HepG2 (cell line): ENCODE measurements around the gene NTN3. TPM values are rescaled to one million over a fixed set of nuclear protein-coding genes. Genes with fewer than 3 reads are reported as not detected.
A peak's percentile ranks its signal among the peaks of the same experiment; 100 is the strongest.

Experiments
- ERF ChIP-seq: IDR thresholded peaks from 2 replicates; pipeline ENCODE4 v1.6.1; 2018; ENCODE audit warnings: missing biosample characterization, missing genetic modification reagents
- FOXO1 ChIP-seq: sonication (generic); formaldehyde crosslinking; IDR thresholded peaks from 2 replicates; pipeline ENCODE4 v1.4.0; 2020; ENCODE audit warnings: missing genetic modification reagents
- HCFC1 ChIP-seq: fragments of 150-350 bp; IDR thresholded peaks from 2 replicates; pipeline ENCODE4 v1.6.1; 2014; ENCODE audit warnings: low read depth, low read length
- HNF4A ChIP-seq: sonication (generic); formaldehyde crosslinking; IDR thresholded peaks from 2 replicates; pipeline ENCODE4 v1.4.0; 2020; ENCODE audit warnings: missing genetic modification reagents
- HOXA3 ChIP-seq: sonication (generic); formaldehyde crosslinking; IDR thresholded peaks from 2 replicates; pipeline ENCODE4 v1.5.0; 2020; ENCODE audit warnings: missing genetic modification reagents
- KDM5A ChIP-seq: fragments of 200-600 bp; sonication (generic); IDR thresholded peaks from 2 replicates; pipeline ENCODE4 v1.7.0; 2018; ENCODE audit warnings: antibody characterized with exemption, mild to moderate bottlenecking, low read length, borderline replicate concordance
- MLX ChIP-seq: IDR thresholded peaks from 2 replicates; pipeline ENCODE4 v1.6.1; 2016
- PHB2 ChIP-seq: fragments of 450-650 bp; IDR thresholded peaks from 2 replicates; pipeline ENCODE4 v1.6.1; 2018; ENCODE audit not compliant: partially characterized antibody
- RNF2 ChIP-seq: fragments of 450-650 bp; conservative IDR thresholded peaks from 2 replicates; pipeline ENCODE4 v1.6.1; 2016; ENCODE audit warnings: low read depth
- SAFB2 ChIP-seq: sonication (generic); formaldehyde crosslinking; IDR thresholded peaks from 2 replicates; pipeline ENCODE4 v1.5.1; 2020; ENCODE audit warnings: missing genetic modification reagents, low read depth, mild to moderate bottlenecking, borderline replicate concordance
- SKI ChIP-seq: fragments of 450-650 bp; IDR thresholded peaks from one replicate; pipeline ENCODE4 v1.6.1; 2018; ENCODE audit warnings: mild to moderate bottlenecking; ENCODE audit not compliant: partially characterized antibody
- SMAD1 ChIP-seq: sonication (generic); formaldehyde crosslinking; IDR thresholded peaks from 2 replicates; pipeline ENCODE4 v1.4.0; 2020; ENCODE audit warnings: missing genetic modification reagents, low read depth, mild to moderate bottlenecking, borderline replicate concordance
- TARDBP ChIP-seq: sonication (generic); formaldehyde crosslinking; IDR thresholded peaks from 2 replicates; pipeline ENCODE4 v1.8.0; 2022; ENCODE audit warnings: mild to moderate bottlenecking, missing genetic modification reagents
- TEAD3 ChIP-seq: optimal IDR thresholded peaks from 2 replicates; pipeline ENCODE3; 2016; ENCODE audit warnings: borderline replicate concordance
- ZNF547 ChIP-seq: sonication (generic); formaldehyde crosslinking; IDR thresholded peaks from 2 replicates; pipeline ENCODE4 v1.5.1; 2020; ENCODE audit warnings: mild to moderate bottlenecking, missing genetic modification reagents
- ZNF773 ChIP-seq: sonication (generic); formaldehyde crosslinking; IDR thresholded peaks from 2 replicates; pipeline ENCODE4 v1.4.0; 2020; ENCODE audit warnings: missing genetic modification reagents, borderline replicate concordance
- ZSCAN21 ChIP-seq: sonication (generic); formaldehyde crosslinking; IDR thresholded peaks from 2 replicates; pipeline ENCODE4 v1.8.0; 2022; ENCODE audit warnings: mild to moderate bottlenecking, missing genetic modification reagents, moderate library complexity, borderline replicate concordance
- polyA plus RNA-seq, 8 experiments: library from polyadenylated mRNA; depleted of rRNA in 3 of 8; stranded (reverse) in 7 of 8; unstranded in 1 of 8; fragments of >200 nt; fragmentation: Illumina TruSeq in 4 of 8; extraction: Trizol in 4 of 8; gene quantifications; 2 replicates each; pipeline versions ENCODE4 v1.2.1 to v1.2.3, GENCODE V29; 2011 to 2016; ENCODE audit warnings: low read depth in 4 of 8, missing spikeins in 1 of 8, mixed read lengths in 1 of 8; ENCODE audit not compliant: insufficient read depth in 1 of 8
- total RNA-seq, 5 experiments: library from RNA; depleted of rRNA; stranded (reverse); fragments of >200 nt; fragmentation: Illumina TruSeq; extraction: Trizol; gene quantifications; 2 replicates each; pipeline ENCODE4 v1.2.3, GENCODE V29; 2016; ENCODE audit warnings: low read depth in 1 of 5
- TF ChIP-seq, protein P1 (sequence below): sonication (generic); formaldehyde crosslinking; conservative IDR thresholded peaks from 2 replicates; pipeline ENCODE4 v1.4.0; 2020; ENCODE audit warnings: mild to moderate bottlenecking, missing genetic modification reagents, moderate library complexity
- TF ChIP-seq, protein P2 (sequence below): sonication (generic); formaldehyde crosslinking; IDR thresholded peaks from 2 replicates; pipeline ENCODE4 v1.5.0; 2020; ENCODE audit warnings: mild to moderate bottlenecking, missing genetic modification reagents
- TF ChIP-seq, protein P3 (sequence below): sonication (generic); formaldehyde crosslinking; IDR thresholded peaks from 2 replicates; pipeline ENCODE4 v1.4.0; 2020; ENCODE audit warnings: low read depth, mild to moderate bottlenecking, missing genetic modification reagents

Gene NTN3
- total and polyA plus RNA-seq, 2 of the 13 experiments (the other 11 are each of a cell fraction or from before 2014, with no cell fraction given) = 0.09 to 0.20 TPM

GRCh38 chr16:2459647-2460390 lies 11.3 kb upstream of the NTN3 start, which contains the start of gene TEDC2 (continued):
- TF ChIP-seq TARDBP = peak; percentile 43; the same call in 1 of the 2 replicates
- no peak for TF ChIP-seq FOXO1 (CRISPR knock-in tag)
- TF ChIP-seq HOXA3 (CRISPR knock-in tag) = peak; percentile 44; the same call in 1 of the 2 replicates
- TF ChIP-seq, protein P1, sequence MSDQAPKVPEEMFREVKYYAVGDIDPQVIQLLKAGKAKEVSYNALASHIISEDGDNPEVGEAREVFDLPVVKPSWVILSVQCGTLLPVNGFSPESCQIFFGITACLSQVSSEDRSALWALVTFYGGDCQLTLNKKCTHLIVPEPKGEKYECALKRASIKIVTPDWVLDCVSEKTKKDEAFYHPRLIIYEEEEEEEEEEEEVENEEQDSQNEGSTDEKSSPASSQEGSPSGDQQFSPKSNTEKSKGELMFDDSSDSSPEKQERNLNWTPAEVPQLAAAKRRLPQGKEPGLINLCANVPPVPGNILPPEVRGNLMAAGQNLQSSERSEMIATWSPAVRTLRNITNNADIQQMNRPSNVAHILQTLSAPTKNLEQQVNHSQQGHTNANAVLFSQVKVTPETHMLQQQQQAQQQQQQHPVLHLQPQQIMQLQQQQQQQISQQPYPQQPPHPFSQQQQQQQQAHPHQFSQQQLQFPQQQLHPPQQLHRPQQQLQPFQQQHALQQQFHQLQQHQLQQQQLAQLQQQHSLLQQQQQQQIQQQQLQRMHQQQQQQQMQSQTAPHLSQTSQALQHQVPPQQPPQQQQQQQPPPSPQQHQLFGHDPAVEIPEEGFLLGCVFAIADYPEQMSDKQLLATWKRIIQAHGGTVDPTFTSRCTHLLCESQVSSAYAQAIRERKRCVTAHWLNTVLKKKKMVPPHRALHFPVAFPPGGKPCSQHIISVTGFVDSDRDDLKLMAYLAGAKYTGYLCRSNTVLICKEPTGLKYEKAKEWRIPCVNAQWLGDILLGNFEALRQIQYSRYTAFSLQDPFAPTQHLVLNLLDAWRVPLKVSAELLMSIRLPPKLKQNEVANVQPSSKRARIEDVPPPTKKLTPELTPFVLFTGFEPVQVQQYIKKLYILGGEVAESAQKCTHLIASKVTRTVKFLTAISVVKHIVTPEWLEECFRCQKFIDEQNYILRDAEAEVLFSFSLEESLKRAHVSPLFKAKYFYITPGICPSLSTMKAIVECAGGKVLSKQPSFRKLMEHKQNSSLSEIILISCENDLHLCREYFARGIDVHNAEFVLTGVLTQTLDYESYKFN (CRISPR knock-in tag) = peak; percentile 15; the same call in 1 of the 2 replicates
- TF ChIP-seq SKI = no peak
- TF ChIP-seq HNF4A (CRISPR knock-in tag) = peak; percentile 43; the same call in 1 of the 2 replicates
- no peak for TF ChIP-seq HCFC1
- peak; percentile 92 for TF ChIP-seq ZSCAN21
- TF ChIP-seq, protein P2, sequence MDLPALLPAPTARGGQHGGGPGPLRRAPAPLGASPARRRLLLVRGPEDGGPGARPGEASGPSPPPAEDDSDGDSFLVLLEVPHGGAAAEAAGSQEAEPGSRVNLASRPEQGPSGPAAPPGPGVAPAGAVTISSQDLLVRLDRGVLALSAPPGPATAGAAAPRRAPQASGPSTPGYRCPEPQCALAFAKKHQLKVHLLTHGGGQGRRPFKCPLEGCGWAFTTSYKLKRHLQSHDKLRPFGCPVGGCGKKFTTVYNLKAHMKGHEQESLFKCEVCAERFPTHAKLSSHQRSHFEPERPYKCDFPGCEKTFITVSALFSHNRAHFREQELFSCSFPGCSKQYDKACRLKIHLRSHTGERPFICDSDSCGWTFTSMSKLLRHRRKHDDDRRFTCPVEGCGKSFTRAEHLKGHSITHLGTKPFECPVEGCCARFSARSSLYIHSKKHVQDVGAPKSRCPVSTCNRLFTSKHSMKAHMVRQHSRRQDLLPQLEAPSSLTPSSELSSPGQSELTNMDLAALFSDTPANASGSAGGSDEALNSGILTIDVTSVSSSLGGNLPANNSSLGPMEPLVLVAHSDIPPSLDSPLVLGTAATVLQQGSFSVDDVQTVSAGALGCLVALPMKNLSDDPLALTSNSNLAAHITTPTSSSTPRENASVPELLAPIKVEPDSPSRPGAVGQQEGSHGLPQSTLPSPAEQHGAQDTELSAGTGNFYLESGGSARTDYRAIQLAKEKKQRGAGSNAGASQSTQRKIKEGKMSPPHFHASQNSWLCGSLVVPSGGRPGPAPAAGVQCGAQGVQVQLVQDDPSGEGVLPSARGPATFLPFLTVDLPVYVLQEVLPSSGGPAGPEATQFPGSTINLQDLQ = no peak; the same call in 1 of the 2 replicates
- TF ChIP-seq, protein P3, sequence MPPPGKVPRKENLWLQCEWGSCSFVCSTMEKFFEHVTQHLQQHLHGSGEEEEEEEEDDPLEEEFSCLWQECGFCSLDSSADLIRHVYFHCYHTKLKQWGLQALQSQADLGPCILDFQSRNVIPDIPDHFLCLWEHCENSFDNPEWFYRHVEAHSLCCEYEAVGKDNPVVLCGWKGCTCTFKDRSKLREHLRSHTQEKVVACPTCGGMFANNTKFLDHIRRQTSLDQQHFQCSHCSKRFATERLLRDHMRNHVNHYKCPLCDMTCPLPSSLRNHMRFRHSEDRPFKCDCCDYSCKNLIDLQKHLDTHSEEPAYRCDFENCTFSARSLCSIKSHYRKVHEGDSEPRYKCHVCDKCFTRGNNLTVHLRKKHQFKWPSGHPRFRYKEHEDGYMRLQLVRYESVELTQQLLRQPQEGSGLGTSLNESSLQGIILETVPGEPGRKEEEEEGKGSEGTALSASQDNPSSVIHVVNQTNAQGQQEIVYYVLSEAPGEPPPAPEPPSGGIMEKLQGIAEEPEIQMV (CRISPR knock-in tag) = peak; percentile 22
- TF ChIP-seq TEAD3 (CRISPR knock-in tag) = peak; percentile 39
- peak; percentile 22; the same call in 1 of the 2 replicates for TF ChIP-seq MLX (CRISPR knock-in tag)
- TF ChIP-seq PHB2 = no peak
- no peak for TF ChIP-seq SMAD1 (CRISPR knock-in tag)
- no peak for TF ChIP-seq SAFB2 (CRISPR knock-in tag)
- peak; percentile 23; the same call in 1 of the 2 replicates for TF ChIP-seq ZNF547
- no peak for TF ChIP-seq ZNF773 (CRISPR knock-in tag)
- 0 out of 2 replicates have a peak, but pooled peaks have one; percentile 22 for TF ChIP-seq RNF2
- peak; percentile 61; the same call in 1 of the 2 replicates for TF ChIP-seq KDM5A
- 0 out of 2 replicates have a peak, but pooled peaks have one; percentile 28 for TF ChIP-seq ERF
